ENCODE measurements around the gene EYA2.

Gene EYA2

GRCh38 chr20:46984405-46984804 is 89.8 kb downstream of the EYA2 start:
- no peak for DNase-seq

GRCh38 chr20:46985250-46985649 is 90.6 kb downstream of the EYA2 start:
- DNase-seq: no peak

GRCh38 chr20:46985671-46986070 is 91.0 kb downstream of the EYA2 start:
- no peak for DNase-seq

GRCh38 chr20:46987001-46987400 is 92.4 kb downstream of the EYA2 start:
- DNase-seq: no peak

- no peak for DNase-seq
These were observed 95.5 kb downstream of the EYA2 start for GRCh38 chr20:46990017-46990595.

GRCh38 chr20:46990596-46991104 is 96.0 kb downstream of the EYA2 start:
- no peak for DNase-seq

- DNase-seq: no peak
These were observed 96.5 kb downstream of the EYA2 start for GRCh38 chr20:46991168-46991567.

GRCh38 chr20:46991880-46992639 is 97.4 kb downstream of the EYA2 start:
- peak in 1 of 3 experiments; percentile 21 for DNase-seq

GRCh38 chr20:46992640-46993035 is 98.0 kb downstream of the EYA2 start:
- DNase-seq: no peak

- no peak for DNase-seq
These were observed 98.9 kb downstream of the EYA2 start for GRCh38 chr20:46993465-46994095.

GRCh38 chr20:46994341-46994740 is 99.7 kb downstream of the EYA2 start:
- DNase-seq: peak in 1 of 3 experiments; percentile 12

- peak in 2 of 3 experiments; percentile 47 to 84 for DNase-seq
These were observed 101.0 kb downstream of the EYA2 start for GRCh38 chr20:46995561-46996142.

GRCh38 chr20:46997187-46997586 is 102.5 kb downstream of the EYA2 start:
- DNase-seq: no peak

GRCh38 chr20:46998477-46999240 is 104.0 kb downstream of the EYA2 start:
- DNase-seq: no peak

- peak in 1 of 3 experiments; percentile 9 for DNase-seq
These were observed 105.3 kb downstream of the EYA2 start for GRCh38 chr20:46999801-47000465.

GRCh38 chr20:47003223-47003622 is 108.6 kb downstream of the EYA2 start:
- no peak for DNase-seq

GRCh38 chr20:47004179-47004578 is 109.5 kb downstream of the EYA2 start:
- DNase-seq: no peak

GRCh38 chr20:47007826-47008655 is 113.4 kb downstream of the EYA2 start:
- peak in 1 of 3 experiments; percentile 39 for DNase-seq

- peak in 2 of 3 experiments; percentile 50 to 82 for DNase-seq
These were observed 114.3 kb downstream of the EYA2 start for GRCh38 chr20:47008842-47009518.

- DNase-seq: no peak
These were observed 115.1 kb downstream of the EYA2 start for GRCh38 chr20:47009784-47010183.

GRCh38 chr20:47011984-47012383 is 117.3 kb downstream of the EYA2 start:
- no peak for DNase-seq
